Keratinocyte (primary cell): Measurements from ENCODE around the gene SLC13A5. TPM values are rescaled to one million over a fixed set of nuclear protein-coding genes. Genes with fewer than 3 reads are reported as not detected.

Experiments used
- DNase-seq: peaks from one replicate; pipeline ENCODE4 v3.0.0-alpha.2; 2011; ENCODE audit warnings: low read depth, missing footprints, low spot score
- FAIRE-seq: peaks from 2 replicates; lab custom pipeline; 2011; peaks lifted over from hg19 to GRCh38; lab: Jason Lieb, UNC
- H2AFZ ChIP-seq: 2 replicates; pipeline ENCODE4 v1.6.0; 2012; ENCODE audit warnings: low read length, control low read depth, inconsistent platforms; ENCODE audit not compliant: control insufficient read depth
- H3K27ac ChIP-seq: 2 replicates; pipeline ENCODE4 v1.5.1; 2011; ENCODE audit warnings: low read length; ENCODE audit not compliant: control insufficient read depth, insufficient read depth
- H3K27me3 ChIP-seq: 3 replicates; pipeline ENCODE4 v1.6.0; 2011; ENCODE audit warnings: low read length; ENCODE audit not compliant: control insufficient read depth, insufficient read depth; ENCODE audit errors: extremely low read depth
- H3K36me3 ChIP-seq, 2 experiments: 2 replicates in 1 of 2; 3 replicates in 1 of 2; pipeline ENCODE4 v1.5.1; 2011; ENCODE audit warnings: low read length in 2 of 2, mild to moderate bottlenecking in 1 of 2; ENCODE audit not compliant: control insufficient read depth in 2 of 2, insufficient read depth in 2 of 2; ENCODE audit errors: extremely low read depth in 1 of 2
- H3K4me1 ChIP-seq: 3 replicates; pipeline ENCODE4 v1.5.1; 2011; ENCODE audit warnings: low read length; ENCODE audit not compliant: control insufficient read depth, insufficient read depth; ENCODE audit errors: extremely low read depth
- H3K4me2 ChIP-seq: 3 replicates; pipeline ENCODE4 v1.6.0; 2011; ENCODE audit warnings: low read depth, low read length; ENCODE audit not compliant: control insufficient read depth, insufficient read depth; ENCODE audit errors: extremely low read depth
- H3K4me3 ChIP-seq, 3 experiments: fragments of 200-600 bp in 1 of 3; sonication (generic) in 1 of 3; 2 replicates in 2 of 3; 3 replicates in 1 of 3; pipeline ENCODE4 v1.5.1; 2011 to 2016; ENCODE audit warnings: low read length in 3 of 3, mild to moderate bottlenecking in 3 of 3, control low read depth in 2 of 3, inconsistent platforms in 1 of 3, low read depth in 1 of 3, mixed read lengths in 1 of 3, mixed run types in 1 of 3, moderate library complexity in 1 of 3; ENCODE audit not compliant: control insufficient read depth in 2 of 3, insufficient read depth in 2 of 3; ENCODE audit errors: extremely low read depth in 1 of 3
- H3K79me2 ChIP-seq: 2 replicates; pipeline ENCODE4 v1.6.0; 2012; ENCODE audit warnings: low read length; ENCODE audit not compliant: control insufficient read depth, insufficient read depth
- H3K9ac ChIP-seq: 3 replicates; pipeline ENCODE4 v1.6.0; 2011; ENCODE audit warnings: low read length; ENCODE audit not compliant: control insufficient read depth, insufficient read depth; ENCODE audit errors: extremely low read depth
- H3K9me1 ChIP-seq: 3 replicates; pipeline ENCODE4 v1.6.0; 2011; ENCODE audit warnings: low read length; ENCODE audit not compliant: control insufficient read depth, insufficient read depth; ENCODE audit errors: extremely low read depth
- H3K9me3 ChIP-seq: 2 replicates; pipeline ENCODE4 v1.5.1; 2012; ENCODE audit warnings: low read depth, low read length; ENCODE audit not compliant: control insufficient read depth
- H4K20me1 ChIP-seq: 3 replicates; pipeline ENCODE4 v1.6.0; 2011; ENCODE audit warnings: low read length; ENCODE audit not compliant: control insufficient read depth, insufficient read depth; ENCODE audit errors: extremely low read depth
- CTCF ChIP-seq, 3 experiments: IDR thresholded peaks in 1 of 3; conservative IDR thresholded peaks in 1 of 3; optimal IDR thresholded peaks in 1 of 3; 2 replicates in 2 of 3; 3 replicates in 1 of 3; pipeline versions ENCODE3 to v1.5.1; 2011; ENCODE audit warnings: low read length in 3 of 3, mild to moderate bottlenecking in 3 of 3, moderate library complexity in 2 of 3, control low read depth in 1 of 3, inconsistent platforms in 1 of 3; ENCODE audit not compliant: insufficient read depth in 2 of 3; ENCODE audit errors: extremely low read depth in 1 of 3
- EZH2 ChIP-seq: IDR thresholded peaks from one replicate; pipeline ENCODE4 v1.6.1; 2012; ENCODE audit warnings: inconsistent platforms, mild to moderate bottlenecking, low read length, moderate library complexity
- dilution Hi-C: fragments of 300-500 bp; cut with MboI; formaldehyde crosslinking; loops from one replicate; pipeline ENCODE4 v1.7.0; 2020; ENCODE audit warnings: low sequenced_read_pairs; ENCODE audit not compliant: extremely low pct_ligation_motif_present
- polyA plus RNA-seq, 5 experiments: library from polyadenylated mRNA; depleted of rRNA in 3 of 5; stranded (reverse) in 3 of 5; stranded (forward) in 1 of 5; unstranded in 1 of 5; fragments of >200 nt; gene quantifications; 1 replicate in 1 of 5; 2 replicates in 3 of 5; 3 replicates in 1 of 5; pipeline versions ENCODE4 v1.2.1 to v1.2.3, GENCODE V29; 2011 to 2012; ENCODE audit warnings: missing spikeins in 2 of 5, low read depth in 1 of 5, low replicate concordance in 1 of 5

SLC13A5 gene
- polyA plus RNA-seq, 1 donor (not counting 4 experiments of a cell fraction or from before 2014, with no cell fraction given), result 0.14 TPM

- peaks cover 9% of the 10 kb centered on the region for H3K27me3 ChIP-seq
These were observed 16.3 kb downstream of the SLC13A5 start for GRCh38 chr17:6696906-6697305.

GRCh38 chr17:6695565-6695964, 17.6 kb downstream of the SLC13A5 start:
- FAIRE-seq (no peak), DNase-seq (no peak)
- Histone ChIP-seq H3K9me3 (no peaks in the 10 kb centered on the region), H3K79me2 (no peaks in the 10 kb centered on the region), H3K4me2 (no peak overlapping the region), H3K4me1 (no peaks in the 10 kb centered on the region), H2AFZ (no peak overlapping the region), H3K27me3 (peaks cover 9% of the 10 kb centered on the region), H3K36me3 (no peaks in the 10 kb centered on the region), H3K9ac (no peak overlapping the region), H3K4me3 (no peak overlapping the region), H4K20me1 (no peaks in the 10 kb centered on the region), H3K9me1 (no peaks in the 10 kb centered on the region), H3K27ac (no peak overlapping the region)
- dilution Hi-C loops, result no loop called here
- TF ChIP-seq CTCF (optimal IDR thresholded peaks at IDR 0.05 in 1 of 3, IDR thresholded peaks at IDR 0.05 in 1 of 3, conservative IDR thresholded peaks at IDR 0.05 in 1 of 3; ENCODE audit: extremely low read depth in 1 of 3, insufficient read depth in 2 of 3, low read length in 3 of 3) (no peak), EZH2 (no peak)

More at GRCh38 chr17:6696906-6697305, 16.3 kb downstream of the SLC13A5 start:
- H3K4me1 ChIP-seq, result no peaks in the 10 kb centered on the region
- no peak overlapping the region for H3K4me3 ChIP-seq
- no peaks in the 10 kb centered on the region for H3K9me3 ChIP-seq
- H3K79me2 ChIP-seq, result no peaks in the 10 kb centered on the region
- no peak for DNase-seq
- H3K9ac ChIP-seq, result no peak overlapping the region
- H4K20me1 ChIP-seq, result no peaks in the 10 kb centered on the region
- FAIRE-seq, result no peak
- no peak for TF ChIP-seq CTCF (optimal IDR thresholded peaks at IDR 0.05 in 1 of 3, IDR thresholded peaks at IDR 0.05 in 1 of 3, conservative IDR thresholded peaks at IDR 0.05 in 1 of 3; ENCODE audit: extremely low read depth in 1 of 3, insufficient read depth in 2 of 3, low read length in 3 of 3)
- TF ChIP-seq EZH2, result no peak
- no peak overlapping the region for H2AFZ ChIP-seq
- no peak overlapping the region for H3K4me2 ChIP-seq
- no peaks in the 10 kb centered on the region for H3K9me1 ChIP-seq
- no peaks in the 10 kb centered on the region for H3K36me3 ChIP-seq
- dilution Hi-C loops, result no loop called here
- H3K27ac ChIP-seq, result no peak overlapping the region
